ENCODE results near the gene CLASP2.

GRCh38 chr3:33578325-33579177 is 139.5 kb downstream of the CLASP2 start:
- no peak for TF ChIP-seq CTCF (IDR thresholded peaks at IDR 0.05 in 4 of 5, conservative IDR thresholded peaks at IDR 0.05 in 1 of 5)
- no peak for TF ChIP-seq POLR2A (IDR thresholded peaks at IDR 0.05)
